Measurements from ENCODE around the gene FOXP1. TPM values are rescaled to one million over a fixed set of nuclear protein-coding genes. Genes with fewer than 3 reads are reported as not detected.

The FOXP1 gene
- total and polyA plus RNA-seq, 2 donors (not counting 1 experiment from before 2014, with no cell fraction given): 70.3 to 101 TPM

GRCh38 chr3:71495708-71496472 lies 87.6 kb downstream of the FOXP1 start:
- TF ChIP-seq CTCF (conservative IDR thresholded peaks at IDR 0.05 in 1 of 2, IDR thresholded peaks at IDR 0.05 in 1 of 2; ENCODE audit: low read depth in 1 of 2, low read length in 2 of 2) (no peak), EZH2 (IDR thresholded peaks at IDR 0.05; ENCODE audit: low read length, missing control alignments) (no peak)
- Histone ChIP-seq H3K9ac (ENCODE audit: insufficient read depth, low read length) (no peak overlapping the region), H3K4me1 (ENCODE audit: control insufficient read depth, extremely low read depth, insufficient read depth, low read length) (peaks cover 9% of the 10 kb centered on the region), H3K9me3 (ENCODE audit: control insufficient read depth, insufficient read depth, low read depth, low read length) (no peaks in the 10 kb centered on the region), H3K4me2 (ENCODE audit: extremely low read depth, insufficient read depth, low read length) (peak overlapping the region; percentile 51), H2AFZ (ENCODE audit: low read length) (no peak overlapping the region), H3K79me2 (ENCODE audit: control insufficient read depth, insufficient read depth, low read length) (no peaks in the 10 kb centered on the region), H4K20me1 (ENCODE audit: control insufficient read depth, extremely low read depth, insufficient read depth, low read length) (no peaks in the 10 kb centered on the region), H3K27me3 (ENCODE audit: control insufficient read depth, insufficient read depth, low read length) (no peaks in the 10 kb centered on the region), H3K36me3 (ENCODE audit: control insufficient read depth, insufficient read depth, low read length) (no peaks in the 10 kb centered on the region), H3K27ac (ENCODE audit: insufficient read depth, low read length) (peak overlapping the region; percentile 31), H3K4me3 (replicated peaks in 1 of 4; ENCODE audit: control extremely low read depth in 1 of 4, insufficient read depth in 1 of 4, low read depth in 3 of 4, low read length in 4 of 4) (no peak overlapping the region)
- peak; percentile 65 to 94 for DNase-seq (ENCODE audit: low read depth in 2 of 2)

- Histone ChIP-seq H3K27ac (ENCODE audit: insufficient read depth, low read length) (no peak overlapping the region), H3K27me3 (ENCODE audit: control insufficient read depth, insufficient read depth, low read length) (no peaks in the 10 kb centered on the region), H3K79me2 (ENCODE audit: control insufficient read depth, insufficient read depth, low read length) (no peaks in the 10 kb centered on the region), H3K9ac (ENCODE audit: insufficient read depth, low read length) (no peak overlapping the region), H4K20me1 (ENCODE audit: control insufficient read depth, extremely low read depth, insufficient read depth, low read length) (no peaks in the 10 kb centered on the region), H3K9me3 (ENCODE audit: control insufficient read depth, insufficient read depth, low read depth, low read length) (no peaks in the 10 kb centered on the region), H3K4me1 (ENCODE audit: control insufficient read depth, extremely low read depth, insufficient read depth, low read length) (peaks cover 9% of the 10 kb centered on the region), H3K36me3 (ENCODE audit: control insufficient read depth, insufficient read depth, low read length) (no peaks in the 10 kb centered on the region), H2AFZ (ENCODE audit: low read length) (no peak overlapping the region), H3K4me3 (replicated peaks in 1 of 4; ENCODE audit: control extremely low read depth in 1 of 4, insufficient read depth in 1 of 4, low read depth in 3 of 4, low read length in 4 of 4) (no peak overlapping the region), H3K4me2 (ENCODE audit: extremely low read depth, insufficient read depth, low read length) (no peak overlapping the region)
- no peak for TF ChIP-seq CTCF (conservative IDR thresholded peaks at IDR 0.05 in 1 of 2, IDR thresholded peaks at IDR 0.05 in 1 of 2; ENCODE audit: low read depth in 1 of 2, low read length in 2 of 2)
- no peak for TF ChIP-seq EZH2 (IDR thresholded peaks at IDR 0.05; ENCODE audit: low read length, missing control alignments)
- DNase-seq (ENCODE audit: low read depth in 2 of 2): no peak
These were observed 89.3 kb downstream of the FOXP1 start for GRCh38 chr3:71494212-71494611.

- TF ChIP-seq EZH2 (IDR thresholded peaks at IDR 0.05; ENCODE audit: low read length, missing control alignments) (no peak), CTCF (conservative IDR thresholded peaks at IDR 0.05 in 1 of 2, IDR thresholded peaks at IDR 0.05 in 1 of 2; ENCODE audit: low read depth in 1 of 2, low read length in 2 of 2) (no peak)
These were observed 90.4 kb downstream of the FOXP1 start for GRCh38 chr3:71492974-71493771.

More at GRCh38 chr3:71492974-71493771, 90.4 kb downstream of the FOXP1 start:
- Histone ChIP-seq H3K36me3 (ENCODE audit: control insufficient read depth, insufficient read depth, low read length) (no peaks in the 10 kb centered on the region), H3K4me1 (ENCODE audit: control insufficient read depth, extremely low read depth, insufficient read depth, low read length) (peaks cover 9% of the 10 kb centered on the region), H4K20me1 (ENCODE audit: control insufficient read depth, extremely low read depth, insufficient read depth, low read length) (no peaks in the 10 kb centered on the region), H3K4me2 (ENCODE audit: extremely low read depth, insufficient read depth, low read length) (no peak overlapping the region), H3K27ac (ENCODE audit: insufficient read depth, low read length) (no peak overlapping the region), H3K9me3 (ENCODE audit: control insufficient read depth, insufficient read depth, low read depth, low read length) (no peaks in the 10 kb centered on the region), H3K27me3 (ENCODE audit: control insufficient read depth, insufficient read depth, low read length) (no peaks in the 10 kb centered on the region), H3K4me3 (replicated peaks in 1 of 4; ENCODE audit: control extremely low read depth in 1 of 4, insufficient read depth in 1 of 4, low read depth in 3 of 4, low read length in 4 of 4) (no peak overlapping the region), H2AFZ (ENCODE audit: low read length) (no peak overlapping the region), H3K9ac (ENCODE audit: insufficient read depth, low read length) (no peak overlapping the region), H3K79me2 (ENCODE audit: control insufficient read depth, insufficient read depth, low read length) (no peaks in the 10 kb centered on the region)
- no peak for DNase-seq (ENCODE audit: low read depth in 2 of 2)

Data from fibroblast of lung (primary cell).